Gastroesophageal sphincter (tissue), 4 donors: ENCODE results near the gene AUTS2. TPM values are rescaled to one million over a fixed set of nuclear protein-coding genes. Genes with fewer than 3 reads are reported as not detected.

Experiments
- ATAC-seq: fragments of 150-250 bp; one replicate; pipeline ENCODE4 v1.9.1; 2016; ENCODE audit warnings: mild to moderate bottlenecking, moderate library complexity
- H3K27ac ChIP-seq, 4 donors: fragments of 200-600 bp; sonication (generic) in 3 of 4; 1 replicate in 3 of 4; 2 replicates in 1 of 4; pipeline ENCODE4 v1.5.1; 2016 to 2019
- H3K27me3 ChIP-seq: fragments of 200-600 bp; sonication (generic); one replicate; pipeline ENCODE4 v1.5.1; 2019
- H3K36me3 ChIP-seq, 2 donors: fragments of 200-600 bp; sonication (generic); one replicate each; pipeline ENCODE4 v1.5.1; 2019; ENCODE audit warnings: control low read depth in 1 of 2
- H3K4me1 ChIP-seq, 3 donors: fragments of 200-600 bp; sonication (generic); 1 replicate in 2 of 3; 2 replicates in 1 of 3; pipeline ENCODE4 v1.5.1; 2016 to 2019; ENCODE audit warnings: control low read depth in 2 of 3
- H3K4me3 ChIP-seq, 2 donors: fragments of 200-600 bp; sonication (generic); one replicate each; pipeline ENCODE4 v1.5.1; 2019; ENCODE audit warnings: mild to moderate bottlenecking in 1 of 2, moderate library complexity in 1 of 2
- H3K9me3 ChIP-seq, 3 donors: fragments of 200-600 bp; sonication (generic); one replicate each; pipeline ENCODE4 v1.5.1; 2017 to 2019; ENCODE audit warnings: control low read depth in 2 of 3
- CTCF ChIP-seq, 4 experiments: fragments of 200-600 bp in 2 of 4; fragments of 450-650 bp in 2 of 4; sonication (generic) in 1 of 4; IDR thresholded peaks; one replicate each; pipeline ENCODE4 v1.5.1; 2017 to 2019; ENCODE audit warnings: antibody characterized with exemption in 4 of 4, mild to moderate bottlenecking in 2 of 4, moderate library complexity in 2 of 4
- EP300 ChIP-seq: sonication (generic); formaldehyde crosslinking; IDR thresholded peaks from one replicate; pipeline ENCODE4 v1.6.1; 2017; ENCODE audit warnings: antibody characterized with exemption, mild to moderate bottlenecking
- POLR2A ChIP-seq, 2 donors: fragments of 450-650 bp; IDR thresholded peaks; one replicate each; pipeline ENCODE4 v1.6.1; 2017; ENCODE audit warnings: antibody characterized with exemption in 2 of 2, mild to moderate bottlenecking in 2 of 2, moderate library complexity in 1 of 2
- POLR2AphosphoS5 ChIP-seq: sonication (generic); formaldehyde crosslinking; IDR thresholded peaks from one replicate; pipeline ENCODE4 v1.6.1; 2017; ENCODE audit warnings: antibody characterized with exemption
- WGBS, 2 donors: methylation state at CpG; one replicate each; pipeline ENCODE4 v1.1.5; 2018; ENCODE audit warnings: low coverage in 1 of 2; 5-methylcytosine and 5-hydroxymethylcytosine counted together
- total RNA-seq, 4 donors: library from RNA; depleted of rRNA; stranded (reverse); fragments of >200 nt; gene quantifications; one replicate each; pipeline ENCODE4 v1.1.0, GENCODE V29; 2016

AUTS2 gene
- total RNA-seq, 4 donors from 2014 or later = 12.2 to 48.7 (median 44.1) TPM

- H3K4me3 ChIP-seq = no peak overlapping the region
- peaks cover 2 to 28% (median 11%) of the 10 kb centered on the region in 3 donors for H3K4me1 ChIP-seq
- 50 to 69% methylated on average over 3 to 4 of the region's 4 CpGs for WGBS, 2 donors
- no peaks in the 10 kb centered on the region for H3K27me3 ChIP-seq
- H3K36me3 ChIP-seq = no peaks in the 10 kb centered on the region
- ATAC-seq = no peak
- no peak overlapping the region for H3K27ac ChIP-seq
- H3K9me3 ChIP-seq = no peaks in the 10 kb centered on the region
- no peak for TF ChIP-seq POLR2AphosphoS5
- TF ChIP-seq CTCF (IDR thresholded peaks at IDR 0.05) = no peak
- no peak for TF ChIP-seq POLR2A (IDR thresholded peaks at IDR 0.05)
- TF ChIP-seq EP300 = no peak
Measured at GRCh38 chr7:69744026-69744425, 145.8 kb downstream of the AUTS2 start.

DNA sequence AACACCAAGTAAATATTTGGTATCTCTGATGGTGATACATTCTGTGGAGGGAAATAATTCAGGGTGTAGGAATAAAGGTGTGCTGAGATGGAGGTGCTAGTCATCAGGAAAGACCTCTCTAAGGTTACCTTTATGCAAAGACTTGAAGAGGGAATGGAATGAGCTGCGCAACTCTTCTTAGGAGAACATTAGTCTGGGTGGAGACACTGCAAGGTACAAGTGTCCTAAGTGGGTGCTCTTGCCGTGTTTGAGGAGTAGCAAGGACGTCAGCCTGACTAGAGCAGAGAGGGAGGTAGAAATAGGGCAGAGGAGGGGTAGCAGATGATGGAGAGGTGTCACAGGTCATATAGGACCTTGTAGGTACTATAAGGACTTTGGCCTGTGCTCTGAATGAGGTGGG is 148.1 kb downstream of the AUTS2 start:
- Histone ChIP-seq H3K4me3 (no peak overlapping the region), H3K27ac (no peak overlapping the region), H3K27me3 (no peaks in the 10 kb centered on the region), H3K36me3 (no peaks in the 10 kb centered on the region), H3K4me1 (peaks cover 0 to 12% (median 0%) of the 10 kb centered on the region in 3 donors), H3K9me3 (no peaks in the 10 kb centered on the region)
- 96 to 100% methylated on average over 1 to 3 of the region's 3 CpGs for WGBS, 2 donors
- no peak for ATAC-seq
- TF ChIP-seq EP300 = no peak
- TF ChIP-seq POLR2AphosphoS5 = no peak
- TF ChIP-seq POLR2A (IDR thresholded peaks at IDR 0.05) = no peak
- no peak for TF ChIP-seq CTCF (IDR thresholded peaks at IDR 0.05)

DNA sequence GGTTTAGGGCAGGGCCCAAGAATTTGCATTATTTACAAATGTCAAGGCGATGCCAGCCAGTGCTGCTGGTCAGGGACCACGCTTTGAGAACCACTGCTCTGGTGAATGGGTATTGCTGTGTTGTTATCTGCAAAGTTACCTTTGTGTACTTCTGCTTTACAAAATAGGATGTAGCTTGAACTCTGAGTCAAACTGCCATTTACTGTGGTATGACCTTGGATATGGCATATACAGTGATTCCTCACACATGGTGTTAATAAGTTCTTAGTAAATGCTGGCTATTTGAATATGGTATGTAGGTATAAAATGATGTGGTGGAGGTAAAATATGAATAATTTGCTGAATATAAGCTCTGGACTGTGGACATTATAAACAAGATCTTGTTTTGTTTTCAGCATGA is 148.9 kb downstream of the AUTS2 start:
- Histone ChIP-seq H3K4me3 (no peak overlapping the region), H3K36me3 (no peaks in the 10 kb centered on the region), H3K27me3 (no peaks in the 10 kb centered on the region), H3K27ac (no peak overlapping the region), H3K9me3 (no peaks in the 10 kb centered on the region), H3K4me1 (peaks cover 0 to 16% (median 0%) of the 10 kb centered on the region in 3 donors)
- TF ChIP-seq CTCF (IDR thresholded peaks at IDR 0.05) (no peak), POLR2A (IDR thresholded peaks at IDR 0.05) (no peak), POLR2AphosphoS5 (no peak), EP300 (no peak)
- 100% methylated on average over 2 of the region's 2 CpGs for WGBS, 2 donors
- no peak for ATAC-seq

- ATAC-seq = no peak
- no peaks in the 10 kb centered on the region for H3K27me3 ChIP-seq
- H3K4me1 ChIP-seq = peaks cover 0 to 18% (median 0%) of the 10 kb centered on the region in 3 donors
- no peak overlapping the region for H3K4me3 ChIP-seq
- H3K9me3 ChIP-seq = no peaks in the 10 kb centered on the region
- H3K36me3 ChIP-seq = no peaks in the 10 kb centered on the region
- TF ChIP-seq CTCF (IDR thresholded peaks at IDR 0.05) (no peak), POLR2A (IDR thresholded peaks at IDR 0.05) (no peak), EP300 (no peak), POLR2AphosphoS5 (no peak)
- no peak overlapping the region for H3K27ac ChIP-seq
Measured at GRCh38 chr7:69748530-69748929, 150.3 kb downstream of the AUTS2 start.

GRCh38 chr7:69749372-69749979 is 151.2 kb downstream of the AUTS2 start:
- Histone ChIP-seq H3K4me3 (no peak overlapping the region), H3K9me3 (no peaks in the 10 kb centered on the region), H3K36me3 (no peaks in the 10 kb centered on the region), H3K27me3 (no peaks in the 10 kb centered on the region), H3K4me1 (peaks cover 0 to 11% (median 0%) of the 10 kb centered on the region in 3 donors), H3K27ac (no peak overlapping the region)
- 79 to 87% methylated on average over 3 to 6 of the region's 7 CpGs for WGBS, 2 donors
- no peak for TF ChIP-seq POLR2A (IDR thresholded peaks at IDR 0.05)
- no peak for ATAC-seq
